ENCODE results near the gene TPCN1. TPM values are rescaled to one million over a fixed set of nuclear protein-coding genes. Genes with fewer than 3 reads are reported as not detected.
A peak's percentile ranks its signal among the peaks of the same experiment; 100 is the strongest.

The TPCN1 gene
- total RNA-seq, 1 donor from 2014 or later = 27.9 TPM

GRCh38 chr12:113186666-113187325 lies 34.5 kb upstream of the TPCN1 start:
- Histone ChIP-seq H3K36me3 (ENCODE audit: insufficient read depth, low read length) (peaks cover 3% of the 10 kb centered on the region), H3K79me2 (ENCODE audit: insufficient read depth, low read length) (peaks cover 59% of the 10 kb centered on the region), H3K4me2 (ENCODE audit: low read length) (peak overlapping the region; percentile 85), H3K4me3 (ENCODE audit: insufficient read depth, low read depth, low read length) (peak overlapping the region; percentile 86), H3K4me1 (ENCODE audit: insufficient read depth, low read length) (peaks cover 6% of the 10 kb centered on the region), H2AFZ (ENCODE audit: low read depth, low read length) (no peak overlapping the region), H3K27ac (ENCODE audit: low read depth, low read length) (no peak overlapping the region), H4K20me1 (ENCODE audit: insufficient read depth, low read length) (peaks cover 6% of the 10 kb centered on the region), H3K9me3 (ENCODE audit: insufficient read depth, low read depth, low read length) (no peaks in the 10 kb centered on the region), H3K27me3 (ENCODE audit: insufficient read depth, low read length) (no peaks in the 10 kb centered on the region), H3K9ac (ENCODE audit: low read length) (peak overlapping the region; percentile 98)
- no peak for DNase-seq (ENCODE audit: low read depth)
- Mint-ChIP-seq H3K27me3 (ENCODE audit: low read depth, unreplicated experiment) (no peaks in the 10 kb centered on the region), H3K4me3 (ENCODE audit: unreplicated experiment) (peak overlapping the region; percentile 91), H3K9me3 (ENCODE audit: unreplicated experiment) (no peaks in the 10 kb centered on the region), H3K27ac (ENCODE audit: unreplicated experiment) (peak overlapping the region; percentile 29), H3K4me1 (ENCODE audit: low read depth, unreplicated experiment) (peaks cover 6% of the 10 kb centered on the region), H3K36me3 (ENCODE audit: low read depth, unreplicated experiment) (peaks cover 12% of the 10 kb centered on the region)
- TF ChIP-seq EZH2 (IDR thresholded peaks at IDR 0.05; ENCODE audit: insufficient read depth, low read length) (no peak), CTCF (IDR thresholded peaks at IDR 0.05; ENCODE audit: insufficient read depth, low read depth, low read length) (no peak)
- FAIRE-seq = no peak

- H3K4me3 Mint-ChIP-seq (ENCODE audit: unreplicated experiment) = no peak overlapping the region
- H3K4me2 ChIP-seq (ENCODE audit: low read length) = no peak overlapping the region
Measured at GRCh38 chr12:113189361-113189760, 31.9 kb upstream of the TPCN1 start.

More at GRCh38 chr12:113189361-113189760, 31.9 kb upstream of the TPCN1 start:
- Histone ChIP-seq H2AFZ (ENCODE audit: low read depth, low read length) (no peak overlapping the region), H4K20me1 (ENCODE audit: insufficient read depth, low read length) (no peaks in the 10 kb centered on the region), H3K4me1 (ENCODE audit: insufficient read depth, low read length) (peaks cover 9% of the 10 kb centered on the region), H3K79me2 (ENCODE audit: insufficient read depth, low read length) (peaks cover 33% of the 10 kb centered on the region), H3K27ac (ENCODE audit: low read depth, low read length) (no peak overlapping the region), H3K36me3 (ENCODE audit: insufficient read depth, low read length) (peaks cover 3% of the 10 kb centered on the region), H3K27me3 (ENCODE audit: insufficient read depth, low read length) (no peaks in the 10 kb centered on the region), H3K9ac (ENCODE audit: low read length) (no peak overlapping the region), H3K9me3 (ENCODE audit: insufficient read depth, low read depth, low read length) (no peaks in the 10 kb centered on the region), H3K4me3 (ENCODE audit: insufficient read depth, low read depth, low read length) (no peak overlapping the region)
- no peak overlapping the region for H3K27ac Mint-ChIP-seq (ENCODE audit: unreplicated experiment)
- DNase-seq (ENCODE audit: low read depth) (no peak), FAIRE-seq (no peak)
- no peaks in the 10 kb centered on the region for H3K27me3 Mint-ChIP-seq (ENCODE audit: low read depth, unreplicated experiment)
- no peaks in the 10 kb centered on the region for H3K9me3 Mint-ChIP-seq (ENCODE audit: unreplicated experiment)
- peaks cover 21% of the 10 kb centered on the region for H3K4me1 Mint-ChIP-seq (ENCODE audit: low read depth, unreplicated experiment)
- TF ChIP-seq EZH2 (IDR thresholded peaks at IDR 0.05; ENCODE audit: insufficient read depth, low read length) = no peak
- TF ChIP-seq CTCF (IDR thresholded peaks at IDR 0.05; ENCODE audit: insufficient read depth, low read depth, low read length) = no peak
- H3K36me3 Mint-ChIP-seq (ENCODE audit: low read depth, unreplicated experiment) = peaks cover 12% of the 10 kb centered on the region
